ENCODE measurements around the gene STK31.
"Not testable (repeated sequence)": the region's sequence is repeated elsewhere in the genome, so short reads cannot be mapped to it uniquely, and the experiment has no call there.

Gene STK31, protein sequence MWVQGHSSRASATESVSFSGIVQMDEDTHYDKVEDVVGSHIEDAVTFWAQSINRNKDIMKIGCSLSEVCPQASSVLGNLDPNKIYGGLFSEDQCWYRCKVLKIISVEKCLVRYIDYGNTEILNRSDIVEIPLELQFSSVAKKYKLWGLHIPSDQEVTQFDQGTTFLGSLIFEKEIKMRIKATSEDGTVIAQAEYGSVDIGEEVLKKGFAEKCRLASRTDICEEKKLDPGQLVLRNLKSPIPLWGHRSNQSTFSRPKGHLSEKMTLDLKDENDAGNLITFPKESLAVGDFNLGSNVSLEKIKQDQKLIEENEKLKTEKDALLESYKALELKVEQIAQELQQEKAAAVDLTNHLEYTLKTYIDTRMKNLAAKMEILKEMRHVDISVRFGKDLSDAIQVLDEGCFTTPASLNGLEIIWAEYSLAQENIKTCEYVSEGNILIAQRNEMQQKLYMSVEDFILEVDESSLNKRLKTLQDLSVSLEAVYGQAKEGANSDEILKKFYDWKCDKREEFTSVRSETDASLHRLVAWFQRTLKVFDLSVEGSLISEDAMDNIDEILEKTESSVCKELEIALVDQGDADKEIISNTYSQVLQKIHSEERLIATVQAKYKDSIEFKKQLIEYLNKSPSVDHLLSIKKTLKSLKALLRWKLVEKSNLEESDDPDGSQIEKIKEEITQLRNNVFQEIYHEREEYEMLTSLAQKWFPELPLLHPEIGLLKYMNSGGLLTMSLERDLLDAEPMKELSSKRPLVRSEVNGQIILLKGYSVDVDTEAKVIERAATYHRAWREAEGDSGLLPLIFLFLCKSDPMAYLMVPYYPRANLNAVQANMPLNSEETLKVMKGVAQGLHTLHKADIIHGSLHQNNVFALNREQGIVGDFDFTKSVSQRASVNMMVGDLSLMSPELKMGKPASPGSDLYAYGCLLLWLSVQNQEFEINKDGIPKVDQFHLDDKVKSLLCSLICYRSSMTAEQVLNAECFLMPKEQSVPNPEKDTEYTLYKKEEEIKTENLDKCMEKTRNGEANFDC

DNA sequence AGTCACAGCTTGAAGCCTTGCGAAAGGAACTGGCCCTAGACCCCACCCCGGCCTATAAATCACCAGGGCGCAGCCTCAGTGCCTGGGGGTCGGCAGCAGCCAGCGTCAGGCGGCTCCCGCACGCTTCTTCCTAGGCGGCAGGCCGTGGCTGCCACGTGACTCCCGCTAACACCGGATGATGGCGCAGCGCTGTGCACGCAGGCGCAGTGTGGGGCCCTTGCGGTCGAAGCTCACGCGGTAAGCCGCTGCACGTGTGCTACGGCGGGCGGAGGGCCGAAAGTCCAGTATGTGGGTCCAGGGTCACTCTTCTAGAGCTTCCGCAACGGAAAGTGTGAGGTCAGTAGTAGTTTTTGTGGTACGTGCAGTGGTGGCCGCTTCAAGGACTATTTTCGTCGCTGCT, at the start of gene STK31:
STK31 (plus strand) TSS at position 220 of the 400 bp plus-strand sequence; CDS start at position 287, 67 bp downstream.
- FAIRE-seq: no peak

DNA sequence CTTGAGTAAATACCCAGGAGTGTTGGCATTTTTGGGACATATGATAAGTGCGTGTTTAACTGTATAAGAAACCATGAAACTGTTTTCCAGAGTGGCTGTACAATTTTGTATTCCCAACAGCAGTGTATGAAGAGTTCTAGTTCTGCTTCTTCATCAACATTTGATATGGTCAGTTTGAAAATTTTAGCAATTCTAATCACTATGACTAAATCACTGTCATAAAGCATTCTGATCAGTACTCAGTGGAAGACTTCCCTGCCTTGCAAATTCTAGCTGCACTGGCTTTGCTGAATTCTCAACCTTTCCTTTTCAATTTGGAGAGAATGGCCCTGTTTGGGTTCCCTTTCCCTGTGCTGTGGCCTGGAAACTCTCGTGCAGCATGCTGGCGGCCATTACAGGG, 48.6 kb upstream of the STK31 start:
- FAIRE-seq: no peak

DNA sequence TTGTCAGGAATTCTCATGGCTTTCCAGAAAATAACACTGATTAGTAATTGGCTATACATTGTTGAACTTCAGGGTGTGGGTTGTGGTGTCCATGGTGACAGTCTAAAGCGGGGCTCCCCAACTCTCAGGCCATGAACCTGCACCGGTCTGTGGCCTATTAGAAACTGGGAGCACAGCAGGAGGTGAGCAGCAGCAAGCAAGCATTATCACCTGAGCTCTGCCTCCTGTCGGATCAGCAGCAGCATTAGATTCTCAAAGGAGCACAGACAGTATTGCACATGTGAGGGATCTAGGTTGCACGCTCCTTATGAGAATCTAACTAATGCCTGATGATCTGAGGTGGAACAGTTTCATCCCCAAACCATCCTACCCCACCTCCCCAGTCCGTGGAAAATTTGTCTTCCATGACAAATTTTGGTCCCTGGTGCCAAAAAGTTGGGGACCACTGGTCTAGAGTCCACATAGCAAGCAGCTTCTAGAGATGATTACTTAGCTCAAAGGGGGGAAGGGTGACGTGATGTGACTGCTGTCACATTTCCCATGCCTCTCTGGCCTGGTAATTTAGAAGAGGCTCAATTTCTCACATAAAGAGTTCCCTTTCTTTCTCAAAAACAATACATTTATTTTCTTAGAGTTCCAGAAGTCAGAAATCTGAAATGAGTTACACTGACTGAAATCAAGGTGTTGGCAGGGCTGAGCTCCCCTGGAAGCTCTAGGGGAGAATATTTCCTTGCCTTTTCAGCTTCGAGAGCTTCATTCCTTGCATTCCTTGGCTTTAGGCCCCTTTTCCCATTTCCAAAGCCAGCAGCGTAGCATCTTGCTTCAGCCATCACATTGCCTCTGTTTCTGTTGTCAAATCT, 47.7 kb upstream of the STK31 start:
- peak; percentile 16 for FAIRE-seq

DNA sequence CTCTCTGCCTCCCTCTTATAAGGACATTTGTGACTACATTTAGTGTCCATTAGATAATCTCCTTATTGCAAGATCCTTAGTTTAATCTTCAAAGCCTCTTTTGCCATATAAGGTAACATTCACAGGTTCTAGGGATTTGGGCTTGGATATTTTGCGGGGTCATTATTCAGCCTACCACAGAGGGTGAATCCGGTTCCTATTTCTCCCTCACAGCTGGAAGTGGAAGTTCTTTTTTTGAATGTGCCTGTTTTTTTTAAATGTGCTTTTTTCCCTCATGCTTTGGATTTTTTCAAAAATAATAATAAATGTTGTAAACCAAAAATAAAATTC, 47.1 kb upstream of the STK31 start:
- no peak for FAIRE-seq

DNA sequence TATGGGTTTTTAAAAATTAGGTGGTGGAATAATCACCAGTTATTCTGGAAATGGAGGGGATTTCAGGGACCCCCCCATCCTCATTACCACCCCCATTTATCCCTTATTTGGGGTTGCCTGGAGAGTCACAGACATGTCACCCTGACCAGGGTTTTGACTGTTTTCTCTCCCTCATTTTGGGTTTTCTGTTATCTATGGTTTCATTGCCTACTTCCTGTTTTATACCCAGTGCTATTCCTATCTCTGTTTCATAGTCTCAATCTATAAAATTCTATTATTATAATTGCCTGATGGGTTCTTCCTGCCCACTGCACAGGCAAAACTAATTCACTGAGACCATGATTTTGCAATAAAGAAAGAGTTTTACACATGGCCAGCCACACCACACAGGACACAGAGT, 45.9 kb upstream of the STK31 start:
- FAIRE-seq: no peak

DNA sequence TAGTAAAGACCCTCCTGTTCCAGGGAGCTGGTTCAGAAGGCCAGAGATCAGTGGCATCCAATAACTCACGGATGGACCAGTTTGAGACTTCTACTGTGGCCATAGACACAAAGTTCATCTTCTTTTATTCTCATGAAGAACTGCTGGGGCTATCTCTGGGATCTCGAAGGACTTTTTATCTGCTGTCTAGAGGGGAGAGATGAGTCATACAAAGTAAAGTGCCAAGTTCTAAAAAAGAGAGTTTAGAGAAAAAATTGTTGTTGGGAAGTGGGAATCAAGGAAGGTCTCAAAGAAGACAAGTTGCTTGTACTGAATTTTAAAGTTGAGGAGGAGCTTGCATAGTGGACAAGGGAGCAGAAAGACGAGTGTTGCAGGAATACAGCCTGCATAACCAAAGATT, 38.0 kb upstream of the STK31 start:
- no peak for FAIRE-seq

DNA sequence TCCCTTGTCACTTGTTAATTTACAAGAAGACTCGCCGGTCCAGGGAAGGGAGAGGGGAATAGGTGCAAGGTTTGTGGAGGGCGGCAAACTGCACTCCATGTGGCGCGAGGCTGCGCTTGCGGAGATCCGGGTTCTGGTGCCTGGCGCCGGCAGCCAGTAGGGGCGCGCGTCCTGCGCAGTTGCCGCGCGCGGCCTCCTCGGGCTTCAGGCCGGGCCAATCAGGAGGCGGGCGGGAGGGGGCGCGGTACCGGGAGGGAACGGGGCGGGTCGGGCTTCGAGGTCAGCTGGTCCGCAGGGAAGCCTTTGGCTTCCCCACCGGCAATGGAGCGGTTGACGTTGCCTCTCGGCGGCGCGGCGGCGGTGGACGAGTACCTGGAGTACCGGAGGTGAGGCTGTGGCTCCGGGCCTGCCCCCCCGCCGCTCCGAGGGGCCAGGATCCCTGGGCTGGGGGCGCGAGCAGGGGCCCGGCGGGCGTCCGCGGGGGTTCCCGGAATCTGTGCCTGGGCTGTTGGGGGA, 30.1 kb upstream of the STK31 start, which contains the start of gene FAM221A:
FAM221A (plus strand) TSS at position 302 of the 516 bp plus-strand sequence; CDS start at position 322, 20 bp downstream.
- FAIRE-seq: no peak

DNA sequence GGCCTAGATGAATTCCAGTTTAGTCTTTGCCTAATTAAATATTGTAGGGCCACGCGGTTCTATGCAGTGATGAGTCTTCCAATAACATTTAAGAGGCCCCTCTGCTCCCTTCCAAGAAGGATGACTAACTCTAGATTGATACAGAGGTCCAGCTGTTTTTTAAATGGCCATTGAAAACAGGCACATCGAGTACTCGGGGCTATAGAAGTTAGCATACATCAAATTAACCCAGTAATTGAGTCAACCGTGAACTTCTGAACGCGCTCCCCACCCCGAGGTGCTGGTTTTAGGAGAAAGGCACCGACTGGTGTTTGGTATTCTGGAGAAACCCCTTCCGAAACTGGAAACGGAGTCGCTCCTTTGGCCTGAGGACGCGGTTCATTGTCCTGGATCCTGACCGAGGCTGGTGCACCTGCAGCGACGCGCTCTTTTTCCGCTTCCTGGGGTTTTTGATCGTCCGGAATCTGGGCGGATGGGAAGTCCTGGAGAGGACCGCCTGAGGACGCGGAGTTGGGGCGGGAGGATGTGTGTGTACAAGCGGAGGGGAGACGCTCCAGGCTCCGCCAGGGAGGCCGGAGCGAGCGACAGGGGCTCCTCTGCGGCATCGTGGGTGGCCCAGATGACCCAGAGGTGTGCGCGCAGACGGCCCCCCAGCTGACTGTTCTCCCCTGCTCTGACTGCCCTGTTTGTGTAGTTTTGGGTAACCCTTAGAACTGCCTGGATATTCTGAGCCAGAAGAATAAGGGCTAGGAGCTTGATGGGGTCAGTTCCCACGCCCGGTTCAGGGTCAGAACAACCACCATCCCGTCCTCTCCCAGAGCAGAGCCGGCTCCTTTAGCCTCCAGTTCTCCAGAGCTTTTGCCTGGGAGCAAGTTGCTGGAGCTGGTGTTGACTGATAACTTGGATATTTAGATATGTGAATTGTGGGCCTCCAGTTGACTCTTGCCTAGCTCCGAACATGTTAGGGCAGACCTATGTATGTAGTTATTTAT, 29.3 kb upstream of the STK31 start:
- FAIRE-seq: no peak

DNA sequence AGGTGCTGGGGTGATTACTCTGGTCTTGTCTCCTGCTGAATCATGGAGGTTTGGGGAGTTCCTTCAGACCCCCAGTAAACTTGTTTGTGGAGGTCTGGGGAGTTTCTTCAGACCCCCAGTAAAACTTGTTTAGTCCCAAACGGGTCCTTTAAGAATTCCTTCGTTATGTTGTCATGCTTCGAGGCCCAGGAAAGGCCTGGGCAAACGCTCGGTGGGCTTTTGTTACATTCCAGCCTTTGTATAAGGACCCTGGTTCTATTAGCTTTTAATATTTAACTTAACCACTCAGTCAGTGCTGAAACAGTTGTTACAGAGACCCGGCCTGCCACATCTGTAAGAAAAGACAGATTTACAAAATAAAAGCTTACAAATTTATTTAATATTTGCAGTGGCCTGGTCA, 26.0 kb upstream of the STK31 start:
- FAIRE-seq: not testable (repeated sequence)

DNA sequence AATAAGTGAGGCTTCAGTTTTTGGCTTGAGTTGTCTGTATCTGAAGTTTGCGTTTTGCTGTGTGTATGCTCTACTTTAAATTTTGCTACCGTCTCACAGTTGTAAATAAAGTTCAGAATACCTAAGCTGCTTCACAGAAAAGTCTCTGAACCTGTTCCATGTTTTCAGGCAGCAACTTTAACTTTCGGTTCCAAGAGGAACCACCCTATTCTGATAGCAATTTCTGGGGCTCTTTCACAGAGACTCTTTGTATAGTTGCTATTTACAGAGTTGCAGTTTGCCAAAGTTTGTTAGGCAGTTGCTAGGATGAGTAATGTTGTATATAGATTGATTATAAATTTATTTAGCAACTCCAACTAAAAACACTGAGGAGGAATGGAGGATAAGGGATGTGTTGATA, 24.3 kb upstream of the STK31 start:
- no peak for FAIRE-seq

DNA sequence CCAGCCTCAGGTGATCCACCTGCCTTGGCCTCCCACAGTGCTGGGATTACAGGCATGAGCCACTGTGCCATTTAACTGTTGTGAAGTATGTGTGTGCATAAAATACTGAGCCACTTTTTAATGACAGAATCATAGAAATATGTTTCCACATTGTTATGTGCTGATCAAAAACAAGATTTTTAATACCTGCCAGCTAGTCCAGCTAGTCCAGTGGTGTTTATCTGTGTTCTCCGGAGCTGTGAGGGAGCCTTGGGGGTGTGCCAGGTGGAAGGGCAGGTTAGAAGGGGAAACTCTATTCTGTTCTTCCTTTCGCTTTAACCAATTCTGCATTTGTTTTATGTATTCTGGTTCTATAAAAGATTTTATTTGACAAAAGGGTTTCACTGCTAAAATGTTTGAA, 23.0 kb upstream of the STK31 start:
- FAIRE-seq: no peak

DNA sequence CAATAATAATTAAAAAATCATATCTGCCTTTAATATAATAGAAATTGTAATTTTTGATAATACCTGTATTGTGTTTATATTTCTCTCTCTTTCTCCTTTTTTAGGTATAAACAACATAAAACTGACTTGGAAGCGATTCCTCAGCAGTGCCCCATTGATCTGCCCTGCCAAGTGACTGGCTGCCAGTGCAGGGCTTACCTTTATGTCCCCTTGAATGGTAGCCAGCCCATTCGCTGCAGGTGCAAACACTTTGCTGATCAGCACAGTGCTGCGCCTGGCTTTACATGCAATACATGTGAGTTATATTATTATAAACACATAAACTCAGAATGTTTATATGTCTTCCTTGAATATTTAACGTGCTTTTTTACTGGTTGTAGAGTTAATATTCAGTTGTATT, 20.9 kb upstream of the STK31 start:
- no peak for FAIRE-seq

DNA sequence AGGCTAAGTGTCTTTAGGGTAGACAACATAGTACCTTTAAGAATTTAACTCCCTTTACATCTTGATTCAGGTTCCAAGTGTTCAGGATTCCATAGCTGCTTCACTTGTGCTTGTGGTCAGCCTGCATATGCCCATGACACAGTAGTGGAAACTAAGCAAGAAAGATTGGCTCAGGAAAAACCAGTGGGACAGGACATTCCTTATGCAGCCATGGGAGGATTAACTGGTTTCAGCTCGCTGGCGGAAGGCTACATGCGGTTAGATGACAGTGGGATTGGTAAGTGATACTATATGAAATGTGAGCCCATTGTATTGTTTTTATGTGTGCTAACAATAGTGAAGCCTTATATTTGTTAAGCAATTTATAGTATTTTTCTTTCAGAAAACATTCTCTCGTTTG, 18.7 kb upstream of the STK31 start:
- FAIRE-seq: no peak

DNA sequence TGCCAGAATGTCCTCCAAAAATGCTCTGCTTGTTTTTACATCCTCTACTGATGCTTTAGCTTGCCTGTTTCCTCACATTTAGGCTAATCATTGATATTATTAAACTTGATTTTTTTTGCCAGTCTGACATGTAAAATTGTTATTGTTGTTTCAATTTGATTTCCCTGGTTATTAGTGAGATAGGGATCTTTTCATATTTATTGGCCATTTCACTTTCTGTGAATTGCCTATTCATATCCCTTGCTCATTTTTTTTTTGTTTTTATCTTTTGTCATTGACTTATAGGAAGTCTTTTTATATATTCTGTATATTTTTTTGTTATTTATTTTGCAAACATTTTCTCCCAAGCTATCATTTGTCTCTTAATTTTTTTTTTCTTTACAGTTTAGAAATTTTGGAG, 16.8 kb upstream of the STK31 start:
- peak; percentile 34 for FAIRE-seq

DNA sequence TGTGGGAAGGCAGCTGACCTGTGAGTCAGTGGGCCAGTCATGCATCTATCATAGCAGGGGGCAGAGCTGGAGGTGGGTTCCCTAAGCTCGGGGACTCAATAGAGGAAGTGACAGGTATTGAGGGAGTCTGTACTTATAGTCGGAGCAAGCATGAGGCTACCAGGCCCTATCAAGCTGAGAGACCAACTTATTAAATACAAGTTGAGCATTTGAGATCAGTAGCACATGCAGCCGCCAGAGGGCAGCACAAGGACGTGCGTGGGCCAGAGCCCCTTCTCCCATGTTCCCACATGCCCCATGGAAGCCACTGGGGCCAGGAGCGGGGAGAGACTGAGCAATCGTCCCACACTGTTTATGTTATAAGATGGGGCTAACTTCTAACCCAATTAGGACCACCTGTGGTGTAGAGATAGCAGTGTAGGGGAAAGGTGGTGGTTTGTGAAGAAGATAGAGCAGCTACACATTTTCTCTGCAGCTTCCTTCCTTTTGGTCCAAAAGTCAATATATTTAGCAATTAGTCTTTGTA, 13.0 kb upstream of the STK31 start:
- no peak for FAIRE-seq

DNA sequence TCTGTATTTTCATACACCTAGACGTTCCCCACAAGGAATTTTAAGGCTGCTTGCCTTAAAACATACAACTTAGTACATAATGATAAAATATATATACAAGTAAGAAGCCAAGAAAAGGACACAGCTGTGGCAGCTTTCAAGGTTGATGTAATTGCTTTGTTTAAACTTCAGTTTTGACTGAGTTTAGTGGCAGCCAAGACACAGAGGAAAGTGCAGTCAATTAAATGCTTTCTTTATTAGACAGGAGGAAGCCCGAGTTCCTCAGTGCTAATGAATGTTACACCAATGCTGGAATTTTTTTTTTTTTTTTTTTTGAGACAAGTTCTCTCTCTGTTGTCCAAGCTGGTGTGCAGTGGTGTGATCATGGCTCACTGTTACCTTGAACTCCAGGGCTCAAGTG, 11.2 kb upstream of the STK31 start:
- FAIRE-seq: no peak

DNA sequence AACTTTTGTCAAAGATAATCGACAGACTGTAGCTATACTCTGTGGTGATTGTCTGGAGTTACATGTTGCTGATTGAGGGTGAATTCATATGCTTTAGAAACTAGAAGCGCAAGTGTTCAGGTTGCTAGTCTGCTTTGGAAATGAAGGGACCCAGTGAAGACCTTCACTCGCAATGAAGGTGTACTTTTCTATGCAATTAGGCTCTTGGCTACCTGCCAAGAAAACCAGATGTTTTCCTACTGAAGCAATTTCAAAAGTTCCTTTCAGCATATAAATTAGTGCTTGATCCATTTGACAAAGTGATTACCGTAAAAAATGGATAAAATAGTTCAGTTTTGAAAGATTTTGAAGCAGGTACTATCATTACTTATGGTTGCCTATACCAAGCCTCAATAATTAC, 10.0 kb upstream of the STK31 start:
- FAIRE-seq: no peak

DNA sequence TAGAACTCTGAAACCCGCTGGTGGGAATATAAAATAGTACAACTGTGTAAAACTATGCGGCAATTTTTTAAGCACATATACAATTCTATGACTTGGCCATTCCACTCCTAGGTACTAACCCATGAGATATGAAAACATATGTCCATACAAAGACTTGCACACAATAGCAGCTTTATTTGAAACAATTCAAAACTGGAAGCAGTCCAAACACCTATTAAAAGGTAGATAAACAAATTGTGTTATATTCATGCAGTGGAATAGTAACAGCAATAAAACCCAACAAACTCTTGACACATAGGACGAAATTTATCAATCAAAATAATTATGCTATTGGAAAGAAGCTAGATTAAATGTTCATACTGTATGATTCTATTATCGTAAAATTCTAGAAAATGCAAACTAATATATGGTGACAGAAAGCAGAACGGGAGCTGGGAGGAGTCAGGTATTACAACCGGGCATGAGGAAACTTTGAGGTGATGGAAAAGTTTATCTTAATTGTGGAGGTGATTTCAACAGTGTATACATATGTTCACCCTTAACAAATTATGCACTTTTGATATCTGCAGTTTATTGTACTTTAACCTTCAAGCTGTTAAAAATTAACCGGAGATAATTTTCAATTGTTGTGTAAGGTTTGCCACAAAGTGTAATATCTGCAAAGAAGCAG, 803 bp upstream of the STK31 start:
- no peak for FAIRE-seq

DNA sequence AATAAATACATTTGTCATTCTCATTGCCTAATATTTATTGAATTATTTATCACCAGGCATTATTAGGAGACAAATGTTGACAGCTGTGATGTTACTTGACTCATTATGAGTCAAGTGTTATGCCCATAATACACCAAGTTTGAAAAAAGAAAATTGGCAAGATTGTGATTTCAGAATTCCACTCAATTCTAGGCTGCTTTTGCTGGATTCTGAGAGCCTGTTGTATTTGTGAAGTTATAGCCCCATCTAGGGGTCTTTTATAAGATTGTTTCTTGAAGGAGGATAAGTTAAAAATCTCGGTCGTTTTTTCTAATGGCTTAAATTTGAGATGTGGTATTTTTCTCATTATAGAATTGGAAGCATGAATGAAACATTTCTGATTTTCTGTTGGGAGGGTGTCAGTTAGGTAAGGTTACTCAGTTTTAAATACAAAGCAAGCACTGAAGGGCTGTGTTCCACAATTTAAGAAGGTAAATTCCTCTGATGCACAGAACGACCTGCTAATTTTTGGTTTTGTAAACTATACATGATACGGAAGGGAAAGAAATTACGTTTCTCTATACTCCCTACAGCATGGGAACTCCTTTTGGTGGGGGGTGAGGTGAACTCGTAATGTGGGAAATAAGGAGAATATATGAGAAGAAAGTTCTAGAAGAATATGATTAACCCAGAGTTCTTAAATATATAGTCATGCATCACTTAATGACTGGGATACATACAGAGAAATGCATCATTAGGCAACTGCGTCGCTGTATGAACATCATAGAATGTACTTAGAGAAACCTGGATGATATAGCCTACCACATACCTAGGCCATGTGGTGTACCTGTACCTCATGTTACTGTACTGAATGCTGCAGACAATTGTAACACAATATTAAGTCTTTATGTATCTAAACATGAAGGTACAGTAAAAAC, 2.6 kb downstream of the STK31 start:
- peak; percentile 98 for FAIRE-seq
